ENCODE measurements around the gene ADGRV1. TPM values are rescaled to one million over a fixed set of nuclear protein-coding genes. Genes with fewer than 3 reads are reported as not detected.

The ADGRV1 gene
- total and polyA plus RNA-seq, 8 donors = 12.5 to 36.4 (median 16.9) TPM

DNA sequence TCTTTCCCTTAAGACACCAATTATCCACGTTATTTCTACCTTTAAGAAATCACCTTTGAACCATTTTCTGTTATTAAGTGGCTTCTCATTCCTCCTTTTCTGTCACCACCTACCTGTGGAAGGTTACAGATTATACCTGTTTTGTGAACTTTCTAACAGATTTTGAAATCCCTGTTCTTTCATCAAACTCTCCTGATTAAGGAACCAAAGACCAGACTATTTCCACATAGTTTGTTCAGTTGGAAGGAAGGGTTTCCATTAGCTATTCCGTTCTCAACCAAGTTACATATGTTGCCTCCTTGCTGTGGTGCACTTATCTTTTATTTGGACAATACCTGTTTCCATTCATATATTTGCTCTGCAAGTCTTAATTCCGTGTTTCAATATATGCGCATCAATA is 343.6 kb downstream of the ADGRV1 start:
- intact Hi-C loops (cut with DNase I) = no loop called here
- Histone ChIP-seq H3K9me3 (no peaks in the 10 kb centered on the region), H3K4me1 (no peaks in the 10 kb centered on the region), H3K27ac (no peak overlapping the region), H3K27me3 (no peaks in the 10 kb centered on the region), H3K4me3 (no peak overlapping the region), H3K36me3 (no peaks in the 10 kb centered on the region)
- DNase-seq = no peak
- ATAC-seq = no peak
- TF ChIP-seq, protein P1, sequence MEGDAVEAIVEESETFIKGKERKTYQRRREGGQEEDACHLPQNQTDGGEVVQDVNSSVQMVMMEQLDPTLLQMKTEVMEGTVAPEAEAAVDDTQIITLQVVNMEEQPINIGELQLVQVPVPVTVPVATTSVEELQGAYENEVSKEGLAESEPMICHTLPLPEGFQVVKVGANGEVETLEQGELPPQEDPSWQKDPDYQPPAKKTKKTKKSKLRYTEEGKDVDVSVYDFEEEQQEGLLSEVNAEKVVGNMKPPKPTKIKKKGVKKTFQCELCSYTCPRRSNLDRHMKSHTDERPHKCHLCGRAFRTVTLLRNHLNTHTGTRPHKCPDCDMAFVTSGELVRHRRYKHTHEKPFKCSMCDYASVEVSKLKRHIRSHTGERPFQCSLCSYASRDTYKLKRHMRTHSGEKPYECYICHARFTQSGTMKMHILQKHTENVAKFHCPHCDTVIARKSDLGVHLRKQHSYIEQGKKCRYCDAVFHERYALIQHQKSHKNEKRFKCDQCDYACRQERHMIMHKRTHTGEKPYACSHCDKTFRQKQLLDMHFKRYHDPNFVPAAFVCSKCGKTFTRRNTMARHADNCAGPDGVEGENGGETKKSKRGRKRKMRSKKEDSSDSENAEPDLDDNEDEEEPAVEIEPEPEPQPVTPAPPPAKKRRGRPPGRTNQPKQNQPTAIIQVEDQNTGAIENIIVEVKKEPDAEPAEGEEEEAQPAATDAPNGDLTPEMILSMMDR (IDR thresholded peaks at IDR 0.05) = no peak

DNA sequence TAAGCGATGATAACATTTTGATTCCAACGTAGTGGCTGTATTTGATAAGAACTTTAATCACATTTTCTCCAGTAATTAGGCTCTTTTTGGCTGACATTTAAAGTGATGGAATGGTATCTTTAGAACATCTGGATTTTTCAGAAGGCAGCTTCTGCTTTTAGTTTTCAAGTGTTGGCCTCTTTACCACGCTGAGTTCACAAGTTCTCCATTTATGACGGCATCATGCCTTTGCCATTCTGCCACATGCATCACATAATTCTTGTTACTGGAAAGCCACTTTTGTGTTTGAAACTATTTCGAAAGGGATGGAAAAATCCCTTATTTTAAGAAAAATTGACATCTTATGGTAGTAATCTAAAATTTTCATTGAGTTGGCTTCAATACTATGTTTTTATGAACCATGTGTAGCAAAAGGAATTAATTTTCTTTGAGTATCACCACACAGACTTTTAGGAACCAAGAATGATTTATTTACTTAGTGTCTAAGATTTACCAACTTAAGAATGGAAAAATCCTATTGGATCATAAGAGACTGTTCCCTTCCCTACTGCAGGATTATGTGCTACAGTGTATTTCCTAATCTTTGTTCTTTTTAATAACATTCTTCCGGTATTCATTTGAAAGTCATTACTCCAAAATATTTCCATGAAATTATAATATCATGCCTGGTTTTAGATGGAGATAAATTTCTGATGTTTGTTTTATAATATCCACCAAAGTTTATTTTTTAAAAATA is 344.2 kb downstream of the ADGRV1 start:
- no peak overlapping the region for H3K27ac ChIP-seq
- H3K4me1 ChIP-seq = no peaks in the 10 kb centered on the region
- TF ChIP-seq, protein P1 (IDR thresholded peaks at IDR 0.05) = no peak
- no peaks in the 10 kb centered on the region for H3K9me3 ChIP-seq
- ATAC-seq = no peak
- intact Hi-C loops (cut with DNase I) = no loop called here
- no peaks in the 10 kb centered on the region for H3K27me3 ChIP-seq
- DNase-seq = no peak
- H3K36me3 ChIP-seq = no peaks in the 10 kb centered on the region
- H3K4me3 ChIP-seq = no peak overlapping the region

DNA sequence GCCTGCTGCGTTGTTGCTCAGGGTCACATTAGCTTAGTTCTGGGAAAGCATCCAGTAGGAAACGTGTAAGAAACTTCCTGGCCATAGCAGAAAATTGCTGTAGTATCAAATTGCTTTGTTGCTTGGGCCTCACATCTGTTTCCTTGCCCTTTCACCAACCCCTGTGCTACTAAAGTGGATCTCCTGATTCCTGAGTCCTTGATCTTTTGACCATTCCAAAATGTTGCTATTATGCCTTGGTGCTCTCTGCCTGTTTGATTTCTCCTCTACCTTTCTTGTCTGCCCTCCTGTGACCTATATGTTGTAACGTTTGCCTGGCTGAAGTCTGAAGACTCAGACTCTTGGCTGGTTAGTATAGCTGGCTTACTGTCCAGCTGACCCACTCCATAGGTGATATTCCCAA is 350.5 kb downstream of the ADGRV1 start:
- Histone ChIP-seq H3K9me3 (no peaks in the 10 kb centered on the region), H3K27me3 (no peaks in the 10 kb centered on the region), H3K4me3 (no peak overlapping the region), H3K36me3 (no peaks in the 10 kb centered on the region), H3K27ac (no peak overlapping the region), H3K4me1 (no peaks in the 10 kb centered on the region)
- intact Hi-C loops (cut with DNase I) = no loop called here
- peak in 2 of 4 donors; percentile 10 to 48 for DNase-seq
- TF ChIP-seq, protein P1 (IDR thresholded peaks at IDR 0.05) = no peak
- ATAC-seq = peak; percentile 47

DNA sequence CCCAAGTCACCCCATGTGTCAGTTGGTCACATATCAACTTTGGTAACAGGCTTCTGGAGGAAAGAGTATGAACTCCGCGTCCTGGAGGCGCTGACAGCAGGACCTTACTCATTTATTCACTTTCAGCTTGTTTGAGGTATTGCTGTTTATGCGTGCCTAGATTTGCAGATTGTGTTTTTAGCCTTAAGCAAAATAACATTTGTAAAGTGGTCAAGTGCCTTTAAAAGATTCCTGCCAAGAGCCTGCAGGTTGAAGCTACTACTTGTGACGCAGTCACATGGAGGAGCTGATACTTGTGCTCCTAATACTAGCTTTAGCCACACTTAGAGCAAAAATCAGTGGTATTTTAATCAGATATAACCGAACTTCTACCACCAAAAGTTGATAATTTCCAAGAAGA is 351.3 kb downstream of the ADGRV1 start:
- Histone ChIP-seq H3K27ac (no peak overlapping the region), H3K4me1 (no peaks in the 10 kb centered on the region), H3K36me3 (no peaks in the 10 kb centered on the region), H3K9me3 (no peaks in the 10 kb centered on the region), H3K27me3 (no peaks in the 10 kb centered on the region), H3K4me3 (no peak overlapping the region)
- DNase-seq = no peak
- intact Hi-C loops (cut with DNase I) = no loop called here
- ATAC-seq = peak; percentile 81
- TF ChIP-seq, protein P1 (IDR thresholded peaks at IDR 0.05) = no peak

DNA sequence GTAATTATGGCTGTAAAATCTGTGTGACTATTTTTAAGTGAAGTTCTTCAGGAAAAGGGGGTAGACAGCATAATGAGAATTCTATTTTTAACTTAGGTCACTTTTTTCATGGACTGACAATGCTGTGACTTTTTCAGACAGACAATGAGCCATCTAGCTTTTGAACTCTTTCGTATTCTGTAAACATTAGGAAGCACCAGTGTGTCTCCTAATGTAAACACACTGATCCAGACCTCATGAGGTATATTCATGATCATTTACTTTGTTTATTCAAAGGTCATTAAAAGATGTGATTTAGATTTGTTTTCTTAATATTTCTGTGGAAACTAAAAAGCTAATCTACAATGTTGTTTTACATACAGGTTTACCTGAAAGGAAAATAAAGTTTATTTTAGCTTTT is 352.6 kb downstream of the ADGRV1 start:
- no peak for ATAC-seq
- TF ChIP-seq, protein P1 (IDR thresholded peaks at IDR 0.05) = no peak

More for the DNA sequence above, 352.6 kb downstream of the ADGRV1 start:
- no peaks in the 10 kb centered on the region for H3K4me1 ChIP-seq
- H3K36me3 ChIP-seq = no peaks in the 10 kb centered on the region
- DNase-seq = no peak
- H3K27ac ChIP-seq = no peak overlapping the region
- H3K4me3 ChIP-seq = no peak overlapping the region
- H3K27me3 ChIP-seq = no peaks in the 10 kb centered on the region
- H3K9me3 ChIP-seq = no peaks in the 10 kb centered on the region
- intact Hi-C loops (cut with DNase I) = no loop called here
